Stomach (tissue), 9 donors: ENCODE results near the gene ANKS1A. TPM values are rescaled to one million over a fixed set of nuclear protein-coding genes. Genes with fewer than 3 reads are reported as not detected.

Source experiments
- DNase-seq, 2 donors: peaks; one replicate each; pipeline versions ENCODE4 v3.0.0 to v3.0.0-alpha.2; 2013 to 2019
- H3K27ac ChIP-seq, 5 donors: fragments of 200-600 bp in 4 of 5; sonication (generic) in 4 of 5; one replicate each; pipeline ENCODE4 v1.5.1; 2013 to 2019; ENCODE audit warnings: mild to moderate bottlenecking in 1 of 5, moderate library complexity in 1 of 5
- H3K27me3 ChIP-seq, 3 donors: fragments of 200-600 bp; sonication (generic); one replicate each; pipeline ENCODE4 v1.5.1; 2017 to 2019; ENCODE audit warnings: mixed run types in 1 of 3
- H3K36me3 ChIP-seq, 4 donors: fragments of 200-600 bp; sonication (generic); 1 replicate in 3 of 4; 2 replicates in 1 of 4; pipeline ENCODE4 v1.5.1; 2016 to 2019
- H3K4me1 ChIP-seq, 4 donors: fragments of 200-600 bp; sonication (generic); one replicate each; pipeline ENCODE4 v1.5.1; 2016 to 2019
- H3K4me3 ChIP-seq, 4 donors: fragments of 200-600 bp; sonication (generic) in 3 of 4; one replicate each; pipeline ENCODE4 v1.5.1; 2016 to 2019; ENCODE audit warnings: mild to moderate bottlenecking in 1 of 4
- H3K9me3 ChIP-seq, 4 donors: fragments of 200-600 bp; sonication (generic); one replicate each; pipeline ENCODE4 v1.5.1; 2016 to 2019
- CTCF ChIP-seq, 7 experiments: fragments of 450-650 bp in 4 of 7; fragments of 200-600 bp in 3 of 7; sonication (generic) in 3 of 7; IDR thresholded peaks; one replicate each; pipeline ENCODE4 v1.5.1; 2016 to 2019; ENCODE audit warnings: antibody characterized with exemption in 7 of 7, control low read depth in 2 of 7, mild to moderate bottlenecking in 1 of 7
- EP300 ChIP-seq: sonication (generic); formaldehyde crosslinking; IDR thresholded peaks from one replicate; pipeline ENCODE4 v1.6.1; 2017; ENCODE audit warnings: antibody characterized with exemption
- POLR2A ChIP-seq, 4 donors: fragments of 450-650 bp; IDR thresholded peaks; one replicate each; pipeline ENCODE4 v1.6.1; 2016; ENCODE audit warnings: antibody characterized with exemption in 4 of 4, control low read depth in 2 of 4, mild to moderate bottlenecking in 1 of 4, moderate library complexity in 1 of 4
- POLR2AphosphoS5 ChIP-seq, 3 donors: sonication (generic); formaldehyde crosslinking; IDR thresholded peaks; one replicate each; pipeline ENCODE4 v1.6.1; 2016; ENCODE audit warnings: antibody characterized with exemption in 3 of 3
- WGBS, 5 donors: extraction: QIAGEN DNeasy Blood & Tissue Kit in 3 of 5; methylation state at CpG; one replicate each; pipeline versions ENCODE4 v1.1.5 to v1.1.7; 2013 to 2018; 5-methylcytosine and 5-hydroxymethylcytosine counted together
- intact Hi-C: fragments of 100-400 bp; cut with DNase I; formaldehyde crosslinking; loops from one replicate; pipeline ENCODE4 v1.15.1; 2023; ENCODE audit warnings: low total_unique reads
- polyA plus RNA-seq, 3 donors: library from polyadenylated mRNA; stranded (reverse); fragments of 200-250 nt; gene quantifications; one replicate each; pipeline ENCODE4 v1.2.3, GENCODE V29; 2013
- total RNA-seq, 5 donors: library from RNA; depleted of rRNA; stranded (reverse); fragments of >200 nt; gene quantifications; one replicate each; pipeline versions ENCODE4 v1.1.0 to v1.2.3, GENCODE V29; 2014 to 2016
- donor health status: healthy with polysubstance abuse.
- donor health status: Bipolar disorder and iron deficiency.
- donor health status: healthy.

ANKS1A gene
- total and polyA plus RNA-seq, 8 donors = 6.1 to 40.6 (median 21.5) TPM

GRCh38 chr6:35087361-35088280 lies 198.6 kb downstream of the ANKS1A start:
- 81 to 92% (median 89%) methylated on average over 11 to 22 of the region's 22 CpGs for WGBS, 5 donors
- H3K36me3 ChIP-seq = peaks cover 56 to 89% (median 82%) of the 10 kb centered on the region in 4 donors

GRCh38 chr6:35088281-35089215 lies 199.5 kb downstream of the ANKS1A start:
- Histone ChIP-seq H3K36me3 (peaks cover 47 to 80% (median 73%) of the 10 kb centered on the region in 4 donors), H3K27me3 (no peaks in the 10 kb centered on the region), H3K4me1 (peaks cover 0 to 64% (median 41%) of the 10 kb centered on the region in 4 donors), H3K4me3 (no peak overlapping the region), H3K27ac (peak overlapping the region in 3 of 5 donors; percentile 59 to 80 (median 70)), H3K9me3 (no peaks in the 10 kb centered on the region)
- TF ChIP-seq CTCF (IDR thresholded peaks at IDR 0.05) (no peak), POLR2A (IDR thresholded peaks at IDR 0.05) (no peak), EP300 (no peak), POLR2AphosphoS5 (IDR thresholded peaks at IDR 0.05) (no peak)
- DNase-seq = no peak
- intact Hi-C loops = no loop called here
- 74 to 84% (median 80%) methylated on average over 19 to 24 of the region's 24 CpGs for WGBS, 5 donors

More at GRCh38 chr6:35087361-35088280, 198.6 kb downstream of the ANKS1A start:
- Histone ChIP-seq H3K9me3 (no peaks in the 10 kb centered on the region), H3K4me1 (peaks cover 0 to 55% (median 35%) of the 10 kb centered on the region in 4 donors), H3K27ac (peak overlapping the region in 2 of 5 donors; percentile 70 to 80), H3K4me3 (no peak overlapping the region), H3K27me3 (no peaks in the 10 kb centered on the region)
- DNase-seq = no peak
- TF ChIP-seq POLR2AphosphoS5 (IDR thresholded peaks at IDR 0.05) (no peak), EP300 (no peak), POLR2A (IDR thresholded peaks at IDR 0.05) (no peak), CTCF (IDR thresholded peaks at IDR 0.05) (no peak)
- intact Hi-C loops = no loop called here

GRCh38 chr6:35089216-35089934 lies 200.3 kb downstream of the ANKS1A start:
- intact Hi-C loops = no loop called here
- TF ChIP-seq POLR2A (IDR thresholded peaks at IDR 0.05) = no peak
- no peak for TF ChIP-seq EP300
- no peak for TF ChIP-seq CTCF (IDR thresholded peaks at IDR 0.05)
- TF ChIP-seq POLR2AphosphoS5 (IDR thresholded peaks at IDR 0.05) = no peak
- peaks cover 39 to 72% (median 65%) of the 10 kb centered on the region in 4 donors for H3K36me3 ChIP-seq
- H3K27ac ChIP-seq = peak overlapping the region in 3 of 5 donors; percentile 59 to 80 (median 70)
- peak in 1 of 2 donors; percentile 22 for DNase-seq
- no peak overlapping the region for H3K4me3 ChIP-seq
- WGBS, 5 donors = 91 to 96% (median 95%) methylated on average over 18 to 19 of the region's 19 CpGs
- no peaks in the 10 kb centered on the region for H3K9me3 ChIP-seq
- H3K27me3 ChIP-seq = no peaks in the 10 kb centered on the region
- H3K4me1 ChIP-seq = peaks cover 0 to 70% (median 46%) of the 10 kb centered on the region in 4 donors
